ENCODE results near the gene WIPF3.

WIPF3 gene, protein sequence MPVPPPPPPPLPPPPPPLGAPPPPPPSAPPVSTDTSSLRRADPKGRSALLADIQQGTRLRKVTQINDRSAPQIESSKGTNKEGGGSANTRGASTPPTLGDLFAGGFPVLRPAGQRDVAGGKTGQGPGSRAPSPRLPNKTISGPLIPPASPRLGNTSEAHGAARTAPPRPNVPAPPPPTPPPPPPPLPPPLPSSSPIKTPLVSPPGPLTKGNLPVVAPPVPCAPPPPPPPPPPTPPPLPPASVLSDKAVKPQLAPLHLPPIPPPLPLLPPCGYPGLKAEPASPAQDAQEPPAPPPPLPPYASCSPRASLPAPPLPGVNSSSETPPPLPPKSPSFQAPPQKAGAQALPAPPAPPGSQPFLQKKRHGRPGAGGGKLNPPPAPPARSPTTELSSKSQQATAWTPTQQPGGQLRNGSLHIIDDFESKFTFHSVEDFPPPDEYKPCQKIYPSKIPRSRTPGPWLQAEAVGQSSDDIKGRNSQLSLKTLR

DNA sequence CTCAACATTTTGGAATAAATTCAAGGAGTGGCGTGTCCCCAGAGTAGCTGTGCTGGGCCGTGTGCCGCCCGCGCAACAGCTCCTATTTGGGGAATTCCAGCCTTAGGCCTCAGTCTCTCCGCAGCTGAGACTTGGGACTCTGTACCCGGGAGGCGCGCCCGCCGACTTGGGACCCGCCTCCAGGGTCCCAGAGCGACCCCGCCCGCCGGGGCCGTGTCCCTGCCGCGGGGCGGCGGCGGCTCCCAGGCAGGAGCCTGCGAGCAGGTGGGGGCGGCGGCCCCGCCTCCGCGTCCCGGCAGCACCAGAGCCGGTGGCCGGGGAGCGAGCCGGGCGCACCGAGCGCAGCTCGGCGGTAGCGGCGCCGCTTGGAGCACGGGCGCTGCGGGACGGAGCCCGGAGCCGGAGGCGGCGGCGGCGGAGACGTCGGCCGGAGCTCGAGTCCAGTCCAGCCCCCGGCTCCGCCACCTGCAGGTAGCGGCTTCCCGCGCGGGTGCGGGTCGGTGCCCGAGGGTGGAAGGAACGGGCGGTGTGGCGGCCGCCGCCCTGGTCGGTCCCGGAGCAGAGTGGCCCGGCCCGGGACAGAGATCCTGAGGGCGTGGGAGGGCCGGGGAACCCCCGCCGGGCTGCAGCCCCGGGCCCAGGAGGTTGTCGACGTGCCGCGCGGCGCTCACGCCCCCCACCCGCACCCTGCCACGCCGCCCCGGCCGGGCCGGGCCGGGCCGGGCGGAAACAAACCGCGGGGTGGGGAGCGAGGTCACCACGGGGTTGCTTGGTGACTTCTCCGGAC is at the start of gene WIPF3:
TSS of gene WIPF3 (plus strand) at position 301 of the 787 bp plus-strand sequence. CDS start 28,217 bp downstream, outside the sequence.
- peak; percentile 41 for DNase-seq

DNA sequence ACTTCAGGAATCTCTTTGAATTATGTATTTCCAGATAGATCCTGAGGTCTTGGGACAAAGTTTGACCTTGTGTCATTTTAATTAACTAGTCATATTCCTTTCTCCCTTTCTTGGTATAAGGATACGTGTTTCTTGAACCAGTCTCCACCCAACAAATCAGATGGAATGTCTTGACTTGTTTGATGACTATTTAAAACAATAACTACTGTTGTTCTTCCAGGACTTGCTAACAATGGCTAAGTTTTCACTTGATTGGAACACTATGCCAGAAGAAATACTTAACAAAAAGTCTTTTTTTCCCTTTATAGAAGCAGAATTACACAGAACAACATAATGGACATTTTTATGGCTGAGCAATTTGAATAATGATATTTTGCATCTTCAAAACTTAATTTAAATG is 43.0 kb upstream of the WIPF3 start:
- DNase-seq = no peak

DNA sequence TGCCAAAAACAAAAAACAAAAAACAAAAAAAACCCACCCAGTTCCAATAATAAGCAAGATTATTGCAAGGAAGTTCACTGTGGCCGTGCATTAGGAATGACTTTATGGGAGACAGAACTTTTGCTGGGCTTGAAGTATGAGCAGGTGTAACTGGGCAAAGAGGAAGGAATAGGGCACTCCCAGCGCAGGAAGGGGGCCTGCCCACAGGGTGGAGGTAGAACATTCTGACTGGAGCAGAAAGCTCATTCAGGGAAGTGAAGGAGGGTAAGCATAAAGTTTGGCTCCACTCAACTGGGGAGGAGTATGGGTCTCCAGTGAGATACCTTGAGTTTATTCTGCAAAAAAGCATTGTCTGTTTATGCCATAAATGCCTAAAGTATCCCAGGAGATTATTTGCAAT is 42.1 kb upstream of the WIPF3 start:
- DNase-seq = no peak

DNA sequence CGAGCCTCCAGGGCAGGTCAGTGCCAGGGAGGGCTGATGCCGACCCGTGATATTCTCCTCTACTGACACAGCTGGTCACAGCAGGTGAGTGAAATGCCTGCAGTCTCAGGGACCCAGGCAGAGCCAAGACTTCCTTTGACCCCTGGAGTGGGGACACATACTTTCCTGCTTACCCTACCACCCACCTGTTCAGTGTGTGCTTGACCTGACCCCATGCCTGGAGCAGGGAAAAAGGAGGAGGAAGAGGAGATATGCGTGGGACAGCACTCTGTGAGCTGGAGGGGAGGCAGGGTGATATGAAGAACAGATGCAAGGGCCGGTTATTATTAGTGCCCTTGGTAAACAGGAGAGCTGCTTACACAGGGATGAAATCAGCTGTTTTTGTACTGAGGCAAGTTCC is 40.8 kb upstream of the WIPF3 start:
- no peak for DNase-seq

DNA sequence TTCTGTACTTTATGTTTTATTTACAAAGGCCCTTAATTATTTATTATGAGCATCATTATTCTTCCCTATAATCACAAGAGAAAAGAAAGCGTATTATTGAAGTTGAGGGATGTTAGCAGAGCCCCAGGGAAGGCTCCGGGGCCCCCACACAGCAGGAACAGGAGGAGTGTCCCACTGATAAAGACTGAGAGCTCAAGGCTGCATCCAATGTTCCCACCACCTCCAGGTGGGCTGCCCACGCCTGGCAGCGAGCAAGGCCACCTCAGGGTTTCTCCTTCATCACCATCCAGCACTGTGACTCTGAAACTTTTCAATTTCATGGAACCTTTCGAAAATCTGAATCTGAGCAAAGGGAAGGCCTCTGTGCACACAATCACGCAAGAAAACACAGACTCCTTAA is 35.9 kb upstream of the WIPF3 start:
- no peak for DNase-seq

DNA sequence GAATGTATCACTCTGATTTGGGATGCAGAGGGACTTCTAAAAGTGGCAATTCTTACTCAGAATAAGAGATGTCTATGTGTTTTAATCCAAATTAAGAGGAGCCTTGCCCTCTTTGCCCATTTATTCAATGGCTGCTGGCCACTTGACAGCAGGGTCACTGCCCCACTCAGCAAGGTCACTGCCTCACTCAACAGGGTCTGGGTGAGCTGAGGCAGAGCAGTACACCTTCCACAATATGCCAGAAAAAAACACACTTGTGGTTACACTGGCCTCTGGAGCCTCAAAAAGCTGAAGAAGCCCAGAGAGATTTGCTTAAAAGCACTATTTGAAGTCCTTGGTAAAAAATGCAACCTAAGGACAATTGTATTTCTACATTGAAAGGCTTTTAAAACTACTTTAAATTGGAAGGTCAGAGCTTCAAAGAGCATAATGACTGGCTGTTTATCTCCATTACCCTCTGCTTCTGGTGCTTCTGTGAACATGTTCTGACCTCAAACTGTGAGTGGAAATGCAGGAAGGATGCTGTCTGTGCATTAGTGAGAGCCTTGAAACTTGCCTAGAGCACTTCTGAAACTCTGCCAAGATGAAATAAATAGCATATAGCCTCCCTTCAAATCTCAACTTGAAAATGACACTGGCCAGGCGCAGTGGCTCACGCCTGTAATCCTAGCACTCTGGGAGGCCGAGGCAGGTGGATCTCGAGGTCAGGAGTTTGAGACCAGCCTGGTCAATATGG is 35.1 kb upstream of the WIPF3 start:
- DNase-seq = no peak

DNA sequence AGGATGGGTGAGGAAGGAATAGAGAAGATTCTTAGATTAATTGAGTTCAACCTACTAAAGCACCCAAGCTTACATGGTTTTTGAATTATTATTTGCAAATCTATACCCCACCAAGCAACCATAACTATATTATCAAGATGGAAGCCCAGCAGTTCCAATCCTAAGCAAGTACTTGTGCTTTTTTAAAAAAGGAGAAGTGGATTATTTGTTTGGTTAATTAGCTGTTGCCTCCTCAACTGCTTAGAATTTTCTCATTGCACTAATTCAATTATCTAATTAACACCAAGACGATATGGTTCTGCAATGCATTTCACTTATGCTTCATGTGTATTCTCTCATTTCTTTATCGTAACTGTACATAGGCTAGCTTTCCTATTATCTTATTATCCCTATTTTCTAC is 27.3 kb upstream of the WIPF3 start:
- no peak for DNase-seq

DNA sequence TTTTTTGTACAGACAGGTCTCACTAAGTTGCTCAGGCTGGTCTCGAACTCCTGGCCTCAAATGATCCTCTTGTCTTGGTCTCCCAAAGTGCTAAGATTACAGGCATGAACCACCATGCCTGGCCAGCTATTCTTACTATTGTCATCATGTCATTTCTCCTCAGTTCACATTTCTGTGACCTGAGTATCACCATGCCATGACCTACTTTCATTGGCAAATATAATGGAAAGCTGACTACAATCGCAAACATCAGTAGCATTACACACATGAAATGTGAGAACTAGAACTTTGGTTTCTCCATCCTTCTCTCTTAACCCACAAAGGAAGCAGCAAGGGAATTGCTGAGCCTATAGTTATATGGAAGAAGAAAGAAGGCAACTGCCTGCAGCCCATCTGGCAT is 26.0 kb upstream of the WIPF3 start:
- no peak for DNase-seq

DNA sequence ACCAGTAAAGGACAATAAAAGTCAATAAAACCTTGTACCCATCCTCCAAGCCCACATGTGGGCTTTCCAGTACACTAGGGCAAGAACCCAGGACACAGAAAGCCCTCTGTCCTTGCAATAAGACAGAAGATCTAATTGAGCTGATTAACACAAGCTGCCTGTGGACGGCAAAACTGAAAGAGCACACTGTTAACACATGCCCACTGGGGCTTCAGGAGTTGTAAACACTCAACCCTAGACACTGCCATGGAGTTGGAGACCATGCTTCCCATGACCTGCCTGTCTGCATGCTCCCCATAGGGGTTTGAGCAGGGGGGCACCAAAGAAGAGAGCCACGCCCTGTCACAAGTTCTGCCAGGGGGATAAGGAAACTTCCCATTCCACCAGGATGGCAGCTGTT is 22.6 kb upstream of the WIPF3 start:
- no peak for DNase-seq

DNA sequence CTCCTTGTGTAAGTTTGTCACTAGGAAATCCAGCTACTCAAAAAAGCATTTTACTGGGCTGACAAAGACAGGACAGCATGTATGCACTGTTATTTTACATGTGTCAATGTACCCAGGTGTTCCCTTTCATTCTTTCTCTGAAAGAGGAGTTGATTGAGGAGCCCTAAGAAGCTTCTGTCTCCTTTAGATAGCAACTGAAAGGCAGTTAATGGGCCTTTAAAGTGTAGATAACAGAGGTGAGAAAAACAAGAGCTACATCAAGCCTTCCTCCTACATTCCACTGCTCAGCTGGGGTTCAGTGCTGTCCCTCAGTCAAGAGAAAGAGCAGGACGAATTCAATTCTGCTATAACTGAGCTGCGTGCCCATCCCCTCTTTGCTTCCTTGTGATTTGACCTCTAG is 12.8 kb upstream of the WIPF3 start:
- DNase-seq = no peak

DNA sequence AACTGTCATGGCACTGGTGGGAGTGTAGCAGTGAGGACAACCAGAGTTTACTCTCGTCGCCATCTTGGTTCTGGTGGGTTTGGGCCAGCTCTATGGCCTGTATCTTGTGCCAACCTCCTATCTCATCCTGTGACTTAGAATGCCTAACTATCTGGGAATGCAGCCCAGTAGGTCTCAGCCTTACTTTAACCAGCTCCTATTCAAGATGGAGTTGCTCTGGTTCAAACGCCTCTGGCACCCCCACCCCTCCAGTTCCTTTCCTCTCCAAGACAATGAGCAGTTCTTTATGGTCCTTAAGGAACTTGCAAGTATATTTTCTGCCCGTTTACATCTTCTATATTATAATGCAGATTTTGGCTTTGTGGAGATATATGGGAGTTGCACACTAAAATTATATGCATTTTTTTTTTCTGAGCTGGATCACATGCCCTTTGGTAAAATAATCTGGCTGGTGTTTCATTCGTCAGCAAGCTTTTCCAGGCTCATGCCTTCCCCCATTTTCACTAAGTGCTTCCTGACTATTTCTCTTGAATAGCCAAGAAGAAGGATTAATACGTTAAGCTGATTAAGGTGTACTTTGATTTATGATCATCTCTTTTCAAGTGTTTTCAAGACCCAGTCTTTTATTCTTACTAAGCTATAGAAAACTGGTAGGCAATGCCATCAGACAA is 11.2 kb upstream of the WIPF3 start:
- no peak for DNase-seq

DNA sequence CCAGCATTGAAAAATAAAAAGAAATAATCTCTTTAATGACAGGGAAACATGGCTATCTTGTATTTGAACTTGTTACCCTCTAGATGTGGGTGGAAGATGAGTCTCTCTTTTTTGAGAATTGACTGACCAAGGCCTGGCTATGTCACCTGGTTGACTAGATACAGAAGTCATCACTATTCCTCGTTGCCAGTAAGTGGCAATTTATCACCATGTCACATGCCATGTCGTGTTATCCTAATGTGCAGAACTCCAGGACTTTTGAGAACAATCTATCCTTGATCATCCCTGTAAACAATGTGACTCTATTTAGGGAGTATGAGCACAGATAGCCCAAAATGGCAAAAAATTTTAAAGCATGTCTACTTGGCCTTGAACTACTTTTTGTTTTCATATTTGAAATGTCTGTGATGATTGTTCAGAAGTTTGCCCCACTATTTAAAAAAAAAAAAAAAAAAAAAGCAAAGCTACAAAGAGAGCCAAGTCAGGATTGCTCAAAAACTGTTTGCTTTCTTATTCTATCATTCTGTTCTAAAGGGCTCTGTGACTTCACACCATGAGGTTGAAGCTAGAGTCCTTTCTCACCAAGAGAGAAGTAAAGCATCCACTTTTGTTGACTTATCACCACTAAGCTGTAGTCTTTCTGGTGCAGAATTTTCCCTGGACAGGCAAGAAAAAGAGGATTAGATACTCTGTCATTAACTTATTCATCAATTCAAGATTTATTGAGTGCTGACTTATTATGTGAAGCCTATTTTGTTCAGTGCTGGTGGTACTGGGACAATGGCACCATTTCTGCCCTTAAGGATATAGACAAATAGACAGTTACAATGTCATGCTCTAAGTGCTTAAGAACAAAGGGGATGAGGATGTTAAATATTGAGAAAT is 10.4 kb upstream of the WIPF3 start:
- DNase-seq = no peak

DNA sequence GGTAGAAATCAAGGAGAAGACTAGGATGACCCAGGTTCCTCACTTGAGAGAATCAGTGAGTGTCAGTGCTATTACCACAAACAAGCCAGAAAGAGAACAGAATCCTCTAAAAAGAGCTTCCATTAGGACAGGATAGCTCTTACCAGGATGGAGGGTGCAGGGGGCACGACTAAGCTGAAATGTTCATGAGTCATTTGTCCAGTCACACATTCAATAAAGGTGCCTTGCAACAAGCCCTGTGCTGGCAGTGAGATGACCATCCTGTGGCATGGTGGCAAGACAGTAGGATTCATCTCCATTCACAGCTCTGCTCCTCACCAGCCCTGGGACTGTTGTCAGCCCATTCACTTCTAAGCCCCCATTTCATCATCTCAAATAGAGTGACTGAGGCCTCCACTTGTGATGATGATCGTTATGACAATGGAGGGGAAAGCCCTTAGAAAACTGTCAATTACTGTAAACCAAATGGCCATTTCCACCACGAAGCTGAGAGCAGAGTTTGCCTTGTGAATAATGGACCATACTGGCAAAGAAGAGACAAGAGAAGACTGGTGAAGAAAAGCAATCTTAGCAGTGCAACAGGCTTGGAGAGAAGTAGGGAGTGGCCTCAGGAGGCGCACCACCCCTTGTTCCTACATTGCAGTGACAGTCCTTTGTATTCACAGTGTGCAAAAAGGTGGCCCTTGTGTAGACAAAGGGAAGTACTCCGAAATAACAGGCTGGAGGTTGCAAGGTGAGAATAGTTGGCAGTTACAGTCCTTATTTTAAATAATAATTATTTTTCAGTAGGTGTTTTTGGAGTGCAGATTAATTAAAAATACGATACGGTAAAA is 9.0 kb upstream of the WIPF3 start:
- DNase-seq = no peak

DNA sequence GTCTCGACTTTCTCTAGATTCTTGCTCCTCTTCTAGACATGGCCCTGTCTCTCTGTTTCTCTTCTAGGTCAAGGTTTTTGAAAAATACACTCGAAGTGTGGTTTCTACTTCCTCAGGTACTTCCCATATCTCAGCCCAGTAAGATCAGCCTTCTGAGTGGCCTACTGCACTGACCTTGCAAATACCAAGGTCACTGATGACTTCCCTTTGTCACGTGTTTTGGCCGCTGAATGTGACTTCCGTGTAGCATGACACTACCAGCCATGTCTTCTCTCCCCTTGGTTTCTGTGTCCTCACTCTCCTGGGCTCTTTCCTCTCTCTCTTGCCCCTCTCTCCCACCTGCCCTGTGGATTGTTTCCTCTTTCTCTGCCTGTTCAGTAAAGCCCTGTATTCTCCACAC is 7.9 kb upstream of the WIPF3 start:
- no peak for DNase-seq

DNA sequence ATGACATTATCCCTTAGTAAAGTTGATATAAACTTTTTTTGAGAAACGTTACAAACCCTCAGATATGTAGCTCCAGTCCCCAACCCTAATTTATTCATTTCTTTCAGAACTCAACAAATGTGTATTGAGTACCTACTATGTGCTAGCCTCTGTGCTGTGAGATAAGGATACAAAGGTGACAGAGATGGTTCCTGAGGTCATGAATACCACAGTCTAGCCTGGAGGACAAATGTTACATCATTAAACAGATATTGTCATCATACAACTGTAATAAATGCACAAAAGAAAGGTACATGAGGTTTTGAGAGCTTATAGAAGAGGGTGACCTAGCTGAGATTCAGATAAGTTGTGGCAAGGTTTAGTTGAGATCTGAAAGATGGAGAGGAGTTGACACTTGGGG is 4.4 kb upstream of the WIPF3 start:
- DNase-seq = no peak

DNA sequence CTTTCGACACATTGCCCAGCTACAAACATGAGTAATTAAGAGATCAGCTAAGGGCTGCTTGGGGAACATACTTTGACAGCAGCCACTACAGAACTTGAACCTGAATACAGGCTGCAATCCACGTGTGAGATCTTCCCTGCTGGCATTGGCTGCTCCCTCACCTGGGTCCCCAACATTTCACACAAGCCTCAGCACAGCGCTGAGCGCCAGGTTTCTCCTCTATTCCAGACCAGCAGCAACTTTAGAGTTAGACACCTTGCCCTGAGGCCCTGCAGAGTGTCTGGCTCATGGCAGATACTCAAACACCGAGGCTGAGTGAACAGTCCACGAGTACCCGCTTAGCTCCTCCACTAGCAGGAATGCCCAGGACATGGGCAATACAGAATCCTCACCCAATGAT is 1.3 kb upstream of the WIPF3 start:
- no peak for DNase-seq

DNA sequence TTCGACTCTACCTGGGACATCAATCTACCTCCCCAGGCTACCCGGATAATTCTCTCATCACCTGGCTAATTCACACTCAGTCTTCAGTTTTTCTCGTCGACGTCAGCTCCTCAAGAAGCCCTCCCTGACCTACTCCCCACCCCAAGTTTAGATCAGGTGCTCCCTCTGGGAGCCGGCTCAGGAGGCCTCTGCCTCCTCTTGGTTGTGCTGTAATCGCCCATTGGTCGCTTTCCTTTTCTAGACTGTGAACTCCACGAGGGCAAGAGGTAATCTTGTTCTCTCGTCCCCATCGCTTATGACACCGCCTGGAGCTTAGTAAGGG is 461 bp upstream of the WIPF3 start:
- DNase-seq = no peak

DNA sequence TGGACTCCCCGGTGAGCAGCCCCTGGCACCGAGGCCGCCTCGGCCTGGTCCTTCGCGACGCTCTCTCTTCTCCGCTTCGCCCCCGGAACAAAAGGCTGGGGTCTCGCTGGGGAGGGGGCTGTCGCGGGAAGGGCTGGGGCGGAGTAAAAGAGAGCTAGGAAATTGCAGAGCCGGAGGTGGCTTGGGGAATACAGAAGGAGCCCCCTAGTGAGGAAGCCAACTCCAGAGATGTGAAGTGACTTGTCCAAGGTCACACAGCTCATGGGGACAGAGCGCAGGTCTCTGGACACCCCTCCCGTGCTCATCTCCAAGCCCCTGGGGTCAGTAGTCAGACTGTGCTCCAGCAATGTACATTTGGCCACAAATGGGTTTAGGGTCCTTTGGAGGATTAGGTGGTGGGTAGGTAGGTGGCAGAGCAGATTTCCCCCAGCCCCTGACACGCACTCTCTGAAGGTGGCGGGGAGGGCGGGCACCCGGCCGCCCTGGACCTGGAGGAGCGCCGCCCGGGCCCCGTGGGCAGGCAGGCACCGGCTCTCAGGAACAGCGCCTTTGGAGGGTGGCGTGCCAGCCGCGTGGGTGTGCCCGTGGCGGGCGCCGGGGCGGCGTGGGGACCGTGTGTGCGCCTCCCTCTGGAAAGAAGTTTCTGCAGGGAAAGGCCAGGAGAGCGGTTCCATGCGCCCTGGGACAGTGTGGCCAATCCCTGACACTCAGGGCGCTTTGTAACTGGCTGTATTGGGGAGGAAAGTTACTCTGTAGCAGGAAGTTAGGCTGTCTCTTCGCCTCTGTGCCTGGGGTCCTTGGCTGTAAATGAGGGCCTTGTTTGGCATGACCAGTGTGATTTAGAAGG is 910 bp downstream of the WIPF3 start:
- DNase-seq = no peak

DNA sequence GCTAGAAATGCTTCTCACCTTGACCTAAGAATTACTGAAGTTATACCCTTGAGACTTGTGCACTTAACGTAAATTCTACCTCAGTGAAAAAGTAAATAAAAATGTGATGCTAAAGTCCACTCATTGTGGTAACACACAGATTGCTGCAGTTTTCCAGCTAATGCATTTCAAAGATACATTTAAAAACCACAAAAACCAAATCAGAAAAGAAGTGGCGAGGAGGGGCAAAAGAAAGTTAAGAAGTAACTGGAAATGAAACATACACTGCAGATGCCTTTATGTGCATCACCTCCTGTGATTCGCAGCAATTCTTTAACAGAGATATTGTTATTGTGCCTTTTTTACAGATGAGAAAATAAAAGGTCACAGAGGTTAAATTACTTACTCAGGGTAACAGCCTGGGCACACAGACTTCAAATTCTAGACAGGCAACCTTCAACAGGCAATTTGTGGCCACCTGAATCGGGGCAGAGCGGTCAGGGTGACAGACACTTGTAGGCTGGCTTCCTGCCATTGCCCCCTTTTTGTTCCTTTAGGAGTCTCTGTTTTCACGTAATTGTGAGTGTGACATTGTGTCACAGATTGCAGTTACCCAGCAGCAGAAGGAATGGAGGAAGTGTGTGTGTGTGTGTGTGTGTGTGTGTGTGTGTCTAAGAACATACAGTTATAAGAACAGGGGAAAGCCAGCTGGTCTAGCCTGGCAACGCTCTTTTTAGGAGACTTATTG is 1.9 kb downstream of the WIPF3 start:
- no peak for DNase-seq
